D341Med (cell line): Measurements from ENCODE around the gene TRIM17.
A peak's percentile ranks its signal among the peaks of the same experiment; 100 is the strongest.

ENCODE experiments used
- DNase-seq: peaks from one replicate; pipeline ENCODE4 v3.0.0; 2012; ENCODE audit warnings: low spot score

TRIM17 gene

DNA sequence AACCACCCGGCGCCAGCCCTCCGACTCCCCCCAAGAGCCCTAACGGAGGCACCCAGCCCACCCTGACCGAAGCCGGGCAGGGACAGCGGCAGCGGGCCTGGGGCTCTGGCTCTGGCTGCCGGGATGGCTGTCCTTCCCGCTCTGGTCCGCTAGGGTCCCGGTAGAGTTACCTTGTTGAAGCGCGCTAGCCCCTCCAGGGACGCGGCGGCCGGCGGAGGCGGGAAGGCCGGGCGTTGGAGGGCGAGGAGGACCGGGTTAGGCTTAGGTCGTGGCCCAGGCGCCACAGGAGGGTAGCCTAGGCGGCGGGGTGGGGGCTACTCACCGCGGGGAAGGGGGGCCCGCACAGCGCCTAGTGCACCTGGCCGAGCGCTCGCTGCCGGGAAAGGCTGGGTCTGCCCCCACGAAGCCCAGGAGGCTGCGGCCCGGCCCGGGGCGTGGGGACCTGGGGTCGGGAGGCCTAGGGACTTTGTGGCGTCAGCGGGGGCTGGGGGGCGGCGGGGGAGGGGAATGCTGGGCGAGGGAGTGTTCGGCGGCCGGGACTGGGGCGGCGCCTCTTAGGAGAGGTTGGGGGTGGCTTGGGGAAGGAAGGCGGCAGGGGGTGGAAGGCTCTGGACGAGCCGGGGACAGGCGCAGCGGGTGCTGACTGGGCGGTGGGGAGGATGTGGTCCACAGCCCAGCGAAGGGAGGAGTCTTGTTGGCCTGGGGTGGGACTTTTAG lies at the start of gene TRIM17:
TSS of gene TRIM17 (minus strand) at position 645 of the 717 bp plus-strand sequence. CDS start 1,789 bp downstream, outside the sequence.
- DNase-seq, result peak; percentile 33

- DNase-seq, result peak; percentile 78
Measured at GRCh38 chr1:228465571-228466146, 49.0 kb upstream of the TRIM17 start.

DNA sequence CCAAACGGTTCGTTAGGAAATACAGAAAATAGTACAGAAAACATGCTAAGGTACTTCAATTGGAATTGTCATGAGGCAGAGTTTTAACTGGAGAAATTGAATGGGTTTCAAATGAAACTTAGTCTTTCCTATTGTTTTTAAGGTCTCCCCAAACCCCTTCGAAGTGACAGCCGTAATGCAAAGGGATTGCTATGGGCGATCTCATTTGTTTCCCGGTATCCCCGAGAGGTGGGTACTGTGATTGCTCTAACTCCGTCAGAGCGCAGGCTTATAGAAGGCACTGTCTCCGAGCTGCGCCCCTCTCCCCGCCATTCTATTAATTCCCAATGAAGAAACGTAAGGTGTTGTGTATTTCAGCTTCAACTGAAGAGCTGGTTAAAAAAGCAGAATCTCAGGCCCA lies 48.5 kb upstream of the TRIM17 start:
- no peak for DNase-seq

GRCh38 chr1:228464487-228464983 lies 47.9 kb upstream of the TRIM17 start:
- no peak for DNase-seq

DNA sequence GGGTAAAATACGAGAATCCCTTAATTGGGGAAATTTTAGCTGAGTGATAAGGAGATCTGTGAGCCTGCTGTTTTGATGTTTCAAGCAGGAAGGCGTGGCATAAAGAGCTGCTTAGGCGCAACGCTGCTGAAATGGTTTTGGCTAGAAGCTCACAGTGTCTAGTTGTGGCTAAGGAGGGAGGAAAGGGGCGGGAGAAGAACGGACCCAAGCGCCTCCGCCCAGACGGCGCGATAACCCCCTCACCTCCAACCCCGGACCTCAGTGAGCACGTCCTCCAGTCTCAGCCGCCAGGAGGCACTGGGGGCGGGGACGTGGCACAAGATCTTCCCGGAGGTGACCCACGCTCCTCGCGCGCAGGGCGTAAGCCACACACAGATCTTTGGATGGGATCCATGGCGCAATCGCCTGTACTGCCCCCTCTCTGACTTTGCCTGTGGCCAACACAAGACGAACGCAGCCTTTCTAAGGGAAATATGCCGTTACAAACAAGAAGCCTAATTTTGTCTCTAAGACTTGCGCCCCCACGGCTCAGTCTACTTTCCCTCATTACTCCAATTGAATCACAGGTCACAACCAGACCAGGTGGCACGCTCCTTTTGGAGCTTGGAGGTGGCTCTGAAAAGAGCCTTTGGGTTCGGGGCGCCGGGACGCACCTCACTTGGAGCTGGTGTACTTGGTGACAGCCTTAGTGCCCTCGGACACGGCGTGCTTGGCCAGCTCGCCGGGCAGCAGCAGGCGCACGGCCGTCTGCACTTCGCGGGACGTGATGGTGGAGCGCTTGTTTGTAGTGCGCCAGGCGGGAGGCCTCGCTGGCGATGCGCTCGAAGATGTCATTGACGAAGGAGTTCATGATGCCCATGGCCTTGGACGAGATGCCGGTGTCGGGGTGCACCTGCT lies 47.1 kb upstream of the TRIM17 start:
- DNase-seq, result no peak

DNA sequence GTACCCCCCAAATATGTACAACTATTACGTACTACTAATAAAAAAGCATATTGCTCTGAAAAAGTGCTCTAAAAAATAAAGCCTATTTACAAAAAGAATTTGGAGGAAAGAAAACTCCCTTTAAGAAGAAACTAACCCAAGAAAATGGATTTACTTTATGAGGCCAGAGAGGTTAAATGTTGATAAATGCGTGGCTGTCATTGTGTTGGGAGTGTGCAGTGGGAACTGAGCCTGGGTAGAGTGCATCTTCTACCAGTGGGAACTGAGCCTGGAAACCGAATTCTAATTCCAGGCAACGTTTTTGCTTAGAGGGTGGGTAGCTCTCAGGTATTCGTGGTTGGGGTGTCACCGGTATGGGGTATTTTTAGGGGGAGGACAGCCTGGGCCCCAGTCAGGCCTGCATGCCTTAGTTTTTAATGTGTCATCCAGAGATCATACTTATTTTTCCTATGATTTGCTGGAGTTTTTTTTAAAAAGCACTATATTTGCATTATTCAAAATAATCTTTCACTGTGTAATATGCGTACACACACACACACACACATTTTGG lies 46.4 kb upstream of the TRIM17 start:
- DNase-seq, result no peak

DNA sequence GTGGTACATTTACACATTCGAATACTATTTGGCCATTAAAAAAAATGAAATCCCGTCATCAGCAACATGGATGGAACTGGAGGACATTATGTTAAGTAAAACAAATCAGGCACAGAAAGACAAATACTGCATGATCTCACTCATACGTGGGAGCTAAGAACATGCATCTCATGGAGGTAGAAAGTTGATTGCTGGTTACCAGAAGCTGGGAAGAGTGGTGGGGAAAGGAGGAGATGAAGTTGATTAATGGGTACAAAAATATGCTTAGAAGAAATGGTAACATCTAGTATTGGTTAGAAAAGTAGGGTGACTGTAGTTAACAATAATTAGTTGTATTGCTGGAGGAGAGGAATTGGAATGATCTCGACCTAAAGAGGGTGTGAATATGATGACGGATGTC lies 45.9 kb upstream of the TRIM17 start:
- DNase-seq, result no peak

DNA sequence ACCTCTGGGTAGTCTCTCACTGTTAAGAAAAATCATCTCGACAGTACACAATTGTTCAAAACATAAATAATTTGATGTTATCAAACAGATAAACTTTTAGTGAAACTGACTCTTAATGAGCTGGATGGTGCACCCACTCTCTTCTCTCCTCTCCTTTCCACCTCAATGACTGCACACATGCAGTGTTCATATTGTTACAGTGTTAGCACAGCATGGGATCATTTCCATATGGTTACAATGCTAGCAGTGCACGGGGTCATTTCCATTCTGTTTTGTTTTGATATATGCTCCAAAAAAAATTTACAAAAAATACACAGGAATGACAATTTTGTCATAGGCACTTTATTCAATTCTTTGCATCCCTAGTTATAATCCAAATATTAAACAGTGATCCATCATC lies 44.2 kb upstream of the TRIM17 start:
- DNase-seq, result no peak

GRCh38 chr1:228459091-228459993 lies 42.7 kb upstream of the TRIM17 start:
- peak; percentile 86 for DNase-seq

DNA sequence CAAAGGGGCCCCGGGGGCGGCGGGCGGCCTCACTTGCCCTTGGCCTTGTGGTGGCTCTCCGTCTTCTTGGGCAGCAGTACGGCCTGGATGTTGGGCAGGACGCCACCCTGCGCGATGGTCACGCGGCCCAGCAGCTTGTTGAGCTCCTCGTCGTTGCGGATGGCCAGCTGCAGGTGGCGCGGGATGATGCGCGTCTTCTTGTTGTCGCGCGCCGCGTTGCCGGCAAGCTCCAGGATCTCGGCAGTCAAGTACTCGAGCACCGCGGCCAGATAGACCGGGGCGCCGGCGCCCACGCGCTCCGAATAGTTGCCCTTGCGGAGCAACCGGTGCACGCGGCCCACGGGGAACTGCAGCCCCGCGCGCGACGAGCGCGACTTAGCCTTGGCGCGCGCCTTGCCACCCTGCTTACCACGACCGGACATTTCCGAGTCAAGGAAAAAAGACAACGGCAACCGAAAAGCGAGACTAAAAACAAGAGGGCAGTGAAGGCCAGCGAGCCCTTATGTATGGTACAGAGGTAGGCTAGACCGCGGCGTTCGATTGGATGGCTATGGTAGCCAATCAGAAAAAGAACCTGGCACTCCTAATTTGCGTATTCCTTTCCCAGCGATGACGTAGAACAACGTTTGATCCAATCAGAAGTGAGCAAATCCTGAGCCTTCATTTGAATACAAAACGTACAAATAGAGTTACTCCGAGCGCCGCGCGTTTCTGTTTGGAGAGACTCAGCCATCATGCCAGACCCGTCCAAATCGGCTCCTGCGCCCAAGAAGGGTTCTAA lies 40.9 kb upstream of the TRIM17 start:
- DNase-seq, result peak; percentile 93

DNA sequence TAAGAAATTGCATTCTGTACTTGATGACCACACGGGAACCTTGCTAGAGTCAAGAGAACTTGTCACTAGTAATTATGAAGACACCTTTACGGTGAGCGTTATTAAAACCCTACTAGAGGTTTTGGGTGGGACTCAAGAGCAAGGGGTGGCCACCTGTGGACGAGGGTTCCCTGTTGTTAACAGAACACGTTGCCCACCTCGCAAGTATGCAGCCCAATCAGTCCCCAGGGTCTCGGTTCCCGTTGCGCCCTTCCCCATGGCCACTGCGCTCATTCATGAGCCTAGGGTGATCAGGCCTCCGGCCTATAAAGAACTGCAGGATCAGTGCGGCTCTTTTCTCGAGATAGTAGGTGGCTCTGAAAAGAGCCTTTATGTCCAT lies 40.3 kb upstream of the TRIM17 start:
- no peak for DNase-seq

DNA sequence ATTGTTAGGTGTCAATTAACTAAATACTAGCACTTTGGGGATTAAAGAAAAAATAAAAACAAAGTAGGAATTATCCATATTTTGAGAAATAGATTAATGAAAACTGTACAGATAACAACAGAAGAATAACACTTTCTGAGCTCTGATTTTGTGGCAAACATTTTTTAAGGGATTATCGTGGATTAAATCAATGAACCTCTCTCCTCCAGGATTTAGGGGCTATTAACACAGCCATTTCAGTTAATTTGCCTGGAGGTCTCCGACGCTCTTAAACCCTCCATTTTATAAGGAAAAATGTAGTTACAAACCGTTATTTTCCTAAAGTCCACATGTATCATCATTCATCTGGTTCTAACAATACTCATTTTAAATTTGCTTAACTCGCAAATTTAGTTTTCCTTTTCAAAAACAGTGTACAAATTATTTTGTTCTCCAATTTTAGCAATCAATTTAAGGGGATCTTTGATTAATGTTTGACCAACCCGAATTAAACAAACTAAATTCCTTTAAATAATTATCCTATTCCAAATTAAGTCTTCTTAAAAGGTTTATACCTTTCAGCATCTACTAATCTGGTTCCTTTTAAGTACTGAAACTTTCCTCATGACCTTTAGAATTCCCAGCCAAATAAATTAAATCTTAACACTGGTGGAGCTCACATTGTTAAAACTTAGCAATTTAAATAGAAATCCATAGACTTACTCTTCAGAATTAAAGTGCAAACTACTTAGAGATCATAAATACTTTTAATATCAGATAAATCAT lies 39.8 kb upstream of the TRIM17 start:
- DNase-seq, result no peak

- no peak for DNase-seq
Measured at GRCh38 chr1:228455715-228456114, 39.1 kb upstream of the TRIM17 start.

DNA sequence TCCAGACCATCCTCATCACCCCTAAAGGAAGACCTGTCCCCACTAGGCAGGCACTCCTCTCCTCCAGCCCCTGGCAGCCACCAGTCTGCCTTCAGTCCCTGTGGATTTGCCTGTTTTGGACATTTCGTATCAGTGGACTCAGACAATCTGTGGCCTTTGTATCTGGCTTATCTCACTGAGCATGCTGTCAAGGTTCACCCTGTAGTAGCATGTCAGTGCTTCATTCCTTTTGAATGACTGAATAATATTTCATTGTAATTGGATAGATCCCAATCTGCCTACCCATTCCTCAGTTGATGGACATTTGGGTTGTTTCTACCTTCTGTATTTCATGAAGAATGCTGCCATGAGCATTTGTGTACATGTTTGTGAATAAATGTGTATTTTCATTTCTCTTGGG lies 37.6 kb upstream of the TRIM17 start:
- DNase-seq, result no peak

DNA sequence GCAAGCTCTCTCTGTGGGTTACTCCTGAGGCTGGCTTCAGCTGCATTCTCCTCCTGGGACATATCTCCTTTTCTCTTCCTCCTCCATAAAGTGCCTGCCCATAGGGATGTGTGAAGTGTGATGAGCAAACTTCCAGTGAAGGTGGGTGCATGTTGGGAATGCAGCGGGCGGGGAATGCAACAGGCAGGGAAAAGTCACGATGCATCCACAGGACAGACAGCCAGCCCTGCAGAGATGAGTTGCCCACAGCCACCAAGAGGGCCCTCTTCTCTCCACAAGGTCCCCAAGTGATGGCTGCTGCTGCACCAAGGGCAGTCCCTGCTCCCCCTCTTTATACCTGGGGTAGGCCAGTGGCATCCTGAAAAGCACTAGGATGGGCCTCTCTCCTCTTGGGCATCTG lies 37.0 kb upstream of the TRIM17 start:
- no peak for DNase-seq

- DNase-seq, result no peak
Measured at GRCh38 chr1:228453022-228453560, 36.4 kb upstream of the TRIM17 start.

DNA sequence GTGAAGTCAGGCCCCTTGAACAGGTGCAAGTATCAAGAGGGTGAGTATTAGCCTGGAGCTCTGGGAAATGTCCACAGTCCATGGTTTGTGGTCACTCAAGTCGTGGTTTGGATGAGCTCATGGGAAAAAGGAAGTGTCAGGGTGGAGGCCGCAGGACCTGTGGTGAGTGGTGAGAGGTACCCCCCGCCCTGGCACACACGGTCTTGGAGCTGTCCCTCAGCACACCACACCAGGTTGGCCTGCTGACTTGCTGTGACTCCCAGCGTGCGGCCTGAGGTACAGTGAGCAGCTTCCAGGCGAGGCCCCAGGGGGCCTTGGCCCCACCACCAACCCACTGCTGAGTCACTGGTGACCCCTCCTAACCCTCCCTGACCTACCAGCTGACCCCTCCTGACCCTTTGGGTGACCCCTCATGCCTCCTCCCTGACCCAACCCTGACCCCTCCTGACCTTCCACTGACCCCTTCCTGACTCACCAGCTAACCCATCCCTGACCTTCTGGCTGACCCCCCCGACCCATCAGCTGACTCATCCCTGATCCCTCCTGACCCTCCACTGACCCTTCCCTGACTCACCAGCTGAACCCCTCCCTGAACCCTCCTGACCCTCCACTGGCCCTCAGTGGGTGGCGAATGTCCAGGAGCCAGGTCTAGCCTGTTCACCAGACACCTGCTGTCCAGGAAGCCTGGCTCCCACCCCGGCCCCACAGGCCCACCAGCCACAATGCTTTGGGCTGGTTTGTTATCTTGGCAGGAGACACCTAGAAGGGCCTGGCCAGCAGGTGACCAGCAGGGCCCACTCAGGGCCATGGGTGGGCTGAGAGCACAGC lies 35.7 kb upstream of the TRIM17 start:
- no peak for DNase-seq

GRCh38 chr1:228450200-228450599 lies 33.5 kb upstream of the TRIM17 start:
- DNase-seq, result no peak

DNA sequence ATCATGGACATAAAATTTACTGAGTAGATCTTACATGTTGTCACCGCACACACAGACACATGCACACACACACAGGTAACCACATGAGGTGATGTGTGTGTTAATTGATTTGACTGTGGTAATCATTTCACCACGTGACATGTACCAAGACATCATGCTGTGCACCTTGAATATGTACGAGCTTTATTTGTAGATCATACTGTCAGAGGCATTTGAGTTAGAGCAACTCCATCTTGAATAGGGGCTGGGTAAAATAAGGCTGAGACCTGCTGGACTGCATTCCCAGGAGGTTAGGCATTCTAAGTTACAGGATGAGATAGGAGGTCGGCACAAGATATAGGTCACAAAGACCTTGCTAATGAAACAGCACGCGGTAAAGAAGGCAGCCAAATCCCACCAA lies 31.7 kb upstream of the TRIM17 start:
- no peak for DNase-seq
